ENCODE data around the gene ZXDB. TPM values are rescaled to one million over a fixed set of nuclear protein-coding genes. Genes with fewer than 3 reads are reported as not detected.

The ZXDB gene
- total and polyA plus RNA-seq, 2 of the 4 experiments (the other 2 are of a cell fraction), result 2.6 to 5.2 TPM

Other genes starting within 250 kb of the ZXDB start
- not detected in 2 replicates for gene NLRP2B, start 88.2 kb downstream of the ZXDB start, total RNA-seq (2012; rRNA removed)
- gene NLRP2B, start 88.2 kb downstream of the ZXDB start, polyA plus RNA-seq (2012; rRNA removed), result not detected in 2 replicates